ENCODE data around the gene BTBD9.

Gene BTBD9

GRCh38 chr6:38492031-38492430, 147.7 kb downstream of the BTBD9 start:
- ATAC-seq = no peak
- TF ChIP-seq RARB (CRISPR knock-in tag; IDR thresholded peaks at IDR 0.05) (no peak), TOX (CRISPR knock-in tag; IDR thresholded peaks at IDR 0.05; ENCODE audit: borderline replicate concordance) (no peak)
- TF ChIP-seq, protein P1, sequence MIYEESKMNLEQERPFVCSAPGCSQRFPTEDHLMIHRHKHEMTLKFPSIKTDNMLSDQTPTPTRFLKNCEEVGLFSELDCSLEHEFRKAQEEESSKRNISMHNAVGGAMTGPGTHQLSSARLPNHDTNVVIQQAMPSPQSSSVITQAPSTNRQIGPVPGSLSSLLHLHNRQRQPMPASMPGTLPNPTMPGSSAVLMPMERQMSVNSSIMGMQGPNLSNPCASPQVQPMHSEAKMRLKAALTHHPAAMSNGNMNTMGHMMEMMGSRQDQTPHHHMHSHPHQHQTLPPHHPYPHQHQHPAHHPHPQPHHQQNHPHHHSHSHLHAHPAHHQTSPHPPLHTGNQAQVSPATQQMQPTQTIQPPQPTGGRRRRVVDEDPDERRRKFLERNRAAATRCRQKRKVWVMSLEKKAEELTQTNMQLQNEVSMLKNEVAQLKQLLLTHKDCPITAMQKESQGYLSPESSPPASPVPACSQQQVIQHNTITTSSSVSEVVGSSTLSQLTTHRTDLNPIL (CRISPR knock-in tag; IDR thresholded peaks at IDR 0.05; ENCODE audit: low read depth) = no peak

- peak; percentile 67 for ATAC-seq
- TF ChIP-seq ZNF70 (CRISPR knock-in tag; IDR thresholded peaks at IDR 0.05) (no peak), BACH2 (CRISPR knock-in tag; IDR thresholded peaks at IDR 0.05; ENCODE audit: borderline replicate concordance) (no peak), RARB (CRISPR knock-in tag; IDR thresholded peaks at IDR 0.05) (no peak)
Observed at GRCh38 chr6:38489951-38490350, 149.8 kb downstream of the BTBD9 start.

- ATAC-seq = no peak
- no peak for TF ChIP-seq ZFP30 (CRISPR knock-in tag; IDR thresholded peaks at IDR 0.05)
- no peak for TF ChIP-seq ZNF8 (CRISPR knock-in tag; IDR thresholded peaks at IDR 0.05)
- TF ChIP-seq SNAI2 (CRISPR knock-in tag; IDR thresholded peaks at IDR 0.05) = no peak
- no peak for TF ChIP-seq OSR1 (CRISPR knock-in tag; IDR thresholded peaks at IDR 0.05)
- TF ChIP-seq GLIS3 (CRISPR knock-in tag; IDR thresholded peaks at IDR 0.05) = no peak
- no peak for TF ChIP-seq POU6F1 (CRISPR knock-in tag; IDR thresholded peaks at IDR 0.05; ENCODE audit: borderline replicate concordance, low read depth)
- TF ChIP-seq BACH2 (CRISPR knock-in tag; IDR thresholded peaks at IDR 0.05; ENCODE audit: borderline replicate concordance) = no peak
- TF ChIP-seq, protein P1 (CRISPR knock-in tag; IDR thresholded peaks at IDR 0.05; ENCODE audit: low read depth) = no peak
- no peak for TF ChIP-seq CSRNP3 (CRISPR knock-in tag; IDR thresholded peaks at IDR 0.05)
- TF ChIP-seq TOX (CRISPR knock-in tag; IDR thresholded peaks at IDR 0.05; ENCODE audit: borderline replicate concordance) = no peak
- TF ChIP-seq ZNF70 (CRISPR knock-in tag; IDR thresholded peaks at IDR 0.05) = no peak
- no peak for TF ChIP-seq ISL1 (CRISPR knock-in tag; IDR thresholded peaks at IDR 0.05)
- TF ChIP-seq, protein P2, sequence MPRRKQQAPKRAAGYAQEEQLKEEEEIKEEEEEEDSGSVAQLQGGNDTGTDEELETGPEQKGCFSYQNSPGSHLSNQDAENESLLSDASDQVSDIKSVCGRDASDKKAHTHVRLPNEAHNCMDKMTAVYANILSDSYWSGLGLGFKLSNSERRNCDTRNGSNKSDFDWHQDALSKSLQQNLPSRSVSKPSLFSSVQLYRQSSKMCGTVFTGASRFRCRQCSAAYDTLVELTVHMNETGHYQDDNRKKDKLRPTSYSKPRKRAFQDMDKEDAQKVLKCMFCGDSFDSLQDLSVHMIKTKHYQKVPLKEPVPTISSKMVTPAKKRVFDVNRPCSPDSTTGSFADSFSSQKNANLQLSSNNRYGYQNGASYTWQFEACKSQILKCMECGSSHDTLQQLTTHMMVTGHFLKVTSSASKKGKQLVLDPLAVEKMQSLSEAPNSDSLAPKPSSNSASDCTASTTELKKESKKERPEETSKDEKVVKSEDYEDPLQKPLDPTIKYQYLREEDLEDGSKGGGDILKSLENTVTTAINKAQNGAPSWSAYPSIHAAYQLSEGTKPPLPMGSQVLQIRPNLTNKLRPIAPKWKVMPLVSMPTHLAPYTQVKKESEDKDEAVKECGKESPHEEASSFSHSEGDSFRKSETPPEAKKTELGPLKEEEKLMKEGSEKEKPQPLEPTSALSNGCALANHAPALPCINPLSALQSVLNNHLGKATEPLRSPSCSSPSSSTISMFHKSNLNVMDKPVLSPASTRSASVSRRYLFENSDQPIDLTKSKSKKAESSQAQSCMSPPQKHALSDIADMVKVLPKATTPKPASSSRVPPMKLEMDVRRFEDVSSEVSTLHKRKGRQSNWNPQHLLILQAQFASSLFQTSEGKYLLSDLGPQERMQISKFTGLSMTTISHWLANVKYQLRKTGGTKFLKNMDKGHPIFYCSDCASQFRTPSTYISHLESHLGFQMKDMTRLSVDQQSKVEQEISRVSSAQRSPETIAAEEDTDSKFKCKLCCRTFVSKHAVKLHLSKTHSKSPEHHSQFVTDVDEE (CRISPR knock-in tag; IDR thresholded peaks at IDR 0.05) = no peak
- TF ChIP-seq, protein P3, sequence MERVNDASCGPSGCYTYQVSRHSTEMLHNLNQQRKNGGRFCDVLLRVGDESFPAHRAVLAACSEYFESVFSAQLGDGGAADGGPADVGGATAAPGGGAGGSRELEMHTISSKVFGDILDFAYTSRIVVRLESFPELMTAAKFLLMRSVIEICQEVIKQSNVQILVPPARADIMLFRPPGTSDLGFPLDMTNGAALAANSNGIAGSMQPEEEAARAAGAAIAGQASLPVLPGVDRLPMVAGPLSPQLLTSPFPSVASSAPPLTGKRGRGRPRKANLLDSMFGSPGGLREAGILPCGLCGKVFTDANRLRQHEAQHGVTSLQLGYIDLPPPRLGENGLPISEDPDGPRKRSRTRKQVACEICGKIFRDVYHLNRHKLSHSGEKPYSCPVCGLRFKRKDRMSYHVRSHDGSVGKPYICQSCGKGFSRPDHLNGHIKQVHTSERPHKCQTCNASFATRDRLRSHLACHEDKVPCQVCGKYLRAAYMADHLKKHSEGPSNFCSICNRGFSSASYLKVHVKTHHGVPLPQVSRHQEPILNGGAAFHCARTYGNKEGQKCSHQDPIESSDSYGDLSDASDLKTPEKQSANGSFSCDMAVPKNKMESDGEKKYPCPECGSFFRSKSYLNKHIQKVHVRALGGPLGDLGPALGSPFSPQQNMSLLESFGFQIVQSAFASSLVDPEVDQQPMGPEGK (CRISPR knock-in tag; IDR thresholded peaks at IDR 0.05; ENCODE audit: borderline replicate concordance) = no peak
Observed at GRCh38 chr6:38487423-38487822, 152.3 kb downstream of the BTBD9 start.

GRCh38 chr6:38485488-38485887, 154.2 kb downstream of the BTBD9 start:
- TF ChIP-seq ARNTL (CRISPR knock-in tag; IDR thresholded peaks at IDR 0.05; ENCODE audit: borderline replicate concordance, low read depth) (no peak), TCF4 (CRISPR knock-in tag; IDR thresholded peaks at IDR 0.05; ENCODE audit: borderline replicate concordance) (no peak), OSR1 (CRISPR knock-in tag; IDR thresholded peaks at IDR 0.05) (no peak), BACH2 (CRISPR knock-in tag; IDR thresholded peaks at IDR 0.05; ENCODE audit: borderline replicate concordance) (no peak), GLIS3 (CRISPR knock-in tag; IDR thresholded peaks at IDR 0.05) (no peak)
- no peak for ATAC-seq
